GM12878 (cell line): ENCODE results near the gene STARD3. TPM values are rescaled to one million over a fixed set of nuclear protein-coding genes. Genes with fewer than 3 reads are reported as not detected.
A peak's percentile ranks its signal among the peaks of the same experiment; 100 is the strongest.

Experiments used
- BCL11A ChIP-seq: IDR thresholded peaks from 2 replicates; pipeline ENCODE4 v1.6.1; 2011; ENCODE audit warnings: low read depth, low read length
- BRCA1 ChIP-seq: IDR thresholded peaks from 2 replicates; pipeline ENCODE4 v1.6.1; 2011; ENCODE audit warnings: low read depth, low read length, improper control_type of control experiment
- CREB1 ChIP-seq: IDR thresholded peaks from 2 replicates; pipeline ENCODE4 v1.6.1; 2012; ENCODE audit warnings: low read depth, mild to moderate bottlenecking, inconsistent platforms
- CTCF ChIP-seq, 3 experiments: IDR thresholded peaks in 2 of 3; conservative IDR thresholded peaks in 1 of 3; 2 replicates each; pipeline ENCODE4 v1.5.1; 2011; ENCODE audit warnings: low read depth in 3 of 3, low read length in 3 of 3, mild to moderate bottlenecking in 3 of 3, control low read depth in 2 of 3, moderate library complexity in 2 of 3, inconsistent platforms in 1 of 3, mixed read lengths in 1 of 3; ENCODE audit not compliant: control insufficient read depth in 2 of 3, insufficient read depth in 1 of 3; ENCODE audit errors: extremely low read depth in 1 of 3
- CUX1 ChIP-seq: IDR thresholded peaks from 2 replicates; pipeline ENCODE4 v1.6.1; 2012; ENCODE audit warnings: improper control_type of control experiment, low read depth, low read length; ENCODE audit not compliant: insufficient replicate concordance
- DPF2 ChIP-seq: fragments of 450-650 bp; IDR thresholded peaks from 2 replicates; pipeline ENCODE4 v1.6.1; 2017; ENCODE audit warnings: mild to moderate bottlenecking
- EP300 ChIP-seq, 2 experiments: fragments of 150-350 bp in 1 of 2; IDR thresholded peaks; 2 replicates each; pipeline ENCODE4 v1.6.1; 2011 to 2012; ENCODE audit warnings: low read depth in 2 of 2, low read length in 2 of 2, borderline replicate concordance in 1 of 2, improper control_type of control experiment in 1 of 2, inconsistent platforms in 1 of 2; ENCODE audit not compliant: control insufficient read depth in 1 of 2
- GATAD2B ChIP-seq: fragments of 450-650 bp; conservative IDR thresholded peaks from 2 replicates; pipeline ENCODE4 v1.6.1; 2017; ENCODE audit warnings: low read depth, mild to moderate bottlenecking, moderate library complexity
- HDGF ChIP-seq: fragments of 450-650 bp; IDR thresholded peaks from 2 replicates; pipeline ENCODE4 v1.6.1; 2016; ENCODE audit warnings: antibody characterized with exemption
- IKZF1 ChIP-seq: fragments of 450-650 bp; conservative IDR thresholded peaks from 2 replicates; pipeline ENCODE4 v1.6.1; 2017; ENCODE audit warnings: antibody characterized with exemption, mild to moderate bottlenecking
- MTA2 ChIP-seq: fragments of 450-650 bp; IDR thresholded peaks from 2 replicates; pipeline ENCODE4 v1.6.1; 2016; ENCODE audit warnings: low read depth, mild to moderate bottlenecking, moderate library complexity
- RELB ChIP-seq: fragments of 450-650 bp; IDR thresholded peaks from 2 replicates; pipeline ENCODE4 v1.6.1; 2017; ENCODE audit warnings: low read depth, mild to moderate bottlenecking, moderate library complexity
- RUNX3 ChIP-seq: IDR thresholded peaks from 2 replicates; pipeline ENCODE4 v1.6.1; 2012; ENCODE audit warnings: low read length, inconsistent platforms
- SMAD1 ChIP-seq: fragments of 450-650 bp; IDR thresholded peaks from 2 replicates; pipeline ENCODE4 v1.6.1; 2018; ENCODE audit warnings: mild to moderate bottlenecking, low read depth; ENCODE audit not compliant: partially characterized antibody
- SMAD5 ChIP-seq: IDR thresholded peaks from 2 replicates; pipeline ENCODE4 v1.6.1; 2016; ENCODE audit warnings: antibody characterized with exemption, low read depth
- ZNF217 ChIP-seq: fragments of 450-650 bp; IDR thresholded peaks from 2 replicates; pipeline ENCODE4 v1.6.1; 2017; ENCODE audit warnings: antibody characterized with exemption, mild to moderate bottlenecking
- polyA plus RNA-seq, 11 experiments: library from polyadenylated mRNA; depleted of rRNA in 4 of 11; unstranded in 6 of 11; stranded (reverse) in 5 of 11; fragments of >200 nt; fragmentation: Nextera tagmentation in 4 of 11; fragmentation: Illumina TruSeq in 1 of 11; extraction: Ambion mirVana in 4 of 11; extraction: Trizol in 1 of 11; gene quantifications; 1 replicate in 1 of 11; 2 replicates in 10 of 11; pipeline versions ENCODE4 v1.2.1 to v1.2.3, GENCODE V29; 2011 to 2016; ENCODE audit warnings: inconsistent platforms in 2 of 11, missing spikeins in 2 of 11, low read depth in 1 of 11
- total RNA-seq, 4 experiments: library from RNA; depleted of rRNA in 3 of 4; stranded (reverse); fragments of >200 nt in 3 of 4; fragmentation: Illumina TruSeq in 1 of 4; extraction: Trizol in 1 of 4; gene quantifications; 2 replicates each; pipeline versions ENCODE4 v1.2.1 to v1.2.3, GENCODE V29; 2013 to 2021
- TF ChIP-seq, protein P1 (sequence below): fragments of 450-650 bp; IDR thresholded peaks from 2 replicates; pipeline ENCODE4 v1.6.1; 2017; ENCODE audit warnings: mild to moderate bottlenecking, moderate library complexity

STARD3 gene
- total and polyA plus RNA-seq, 10 of the 15 experiments (the other 5 are each of a cell fraction or from before 2014, with no cell fraction given): 0.08 to 62.7 (median 27.5) TPM

DNA sequence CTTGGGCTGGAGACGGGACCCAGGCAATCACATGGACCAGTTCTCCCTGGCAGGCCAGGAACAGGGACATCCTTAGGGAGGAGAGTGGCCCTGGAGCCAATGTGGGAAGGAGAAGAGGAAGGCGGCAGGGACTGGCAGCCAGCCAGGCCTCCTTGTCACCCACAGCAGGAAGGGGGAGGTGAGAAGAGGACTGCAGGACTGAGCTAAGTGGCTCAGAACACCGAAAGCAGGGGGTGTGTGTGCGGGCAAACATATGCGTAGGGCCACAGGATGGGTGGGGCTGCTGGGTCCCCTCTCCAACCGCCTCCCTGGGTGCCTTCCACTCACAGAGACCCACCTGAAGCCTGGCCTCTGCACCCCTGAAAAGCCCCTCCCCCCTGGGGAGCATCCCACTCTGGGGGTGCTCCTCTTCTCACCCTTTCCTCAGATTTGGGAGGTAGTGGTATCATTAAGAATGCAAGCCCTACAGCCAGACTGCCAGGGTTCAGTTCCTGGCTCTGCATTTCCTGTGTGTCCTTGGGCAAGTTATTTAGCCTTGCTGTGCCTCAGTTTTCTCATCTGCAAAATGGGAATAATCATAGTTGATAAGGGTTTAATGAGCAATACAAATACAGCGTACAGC is 39.4 kb downstream of the STARD3 start (continued):
- TF ChIP-seq, protein P1, sequence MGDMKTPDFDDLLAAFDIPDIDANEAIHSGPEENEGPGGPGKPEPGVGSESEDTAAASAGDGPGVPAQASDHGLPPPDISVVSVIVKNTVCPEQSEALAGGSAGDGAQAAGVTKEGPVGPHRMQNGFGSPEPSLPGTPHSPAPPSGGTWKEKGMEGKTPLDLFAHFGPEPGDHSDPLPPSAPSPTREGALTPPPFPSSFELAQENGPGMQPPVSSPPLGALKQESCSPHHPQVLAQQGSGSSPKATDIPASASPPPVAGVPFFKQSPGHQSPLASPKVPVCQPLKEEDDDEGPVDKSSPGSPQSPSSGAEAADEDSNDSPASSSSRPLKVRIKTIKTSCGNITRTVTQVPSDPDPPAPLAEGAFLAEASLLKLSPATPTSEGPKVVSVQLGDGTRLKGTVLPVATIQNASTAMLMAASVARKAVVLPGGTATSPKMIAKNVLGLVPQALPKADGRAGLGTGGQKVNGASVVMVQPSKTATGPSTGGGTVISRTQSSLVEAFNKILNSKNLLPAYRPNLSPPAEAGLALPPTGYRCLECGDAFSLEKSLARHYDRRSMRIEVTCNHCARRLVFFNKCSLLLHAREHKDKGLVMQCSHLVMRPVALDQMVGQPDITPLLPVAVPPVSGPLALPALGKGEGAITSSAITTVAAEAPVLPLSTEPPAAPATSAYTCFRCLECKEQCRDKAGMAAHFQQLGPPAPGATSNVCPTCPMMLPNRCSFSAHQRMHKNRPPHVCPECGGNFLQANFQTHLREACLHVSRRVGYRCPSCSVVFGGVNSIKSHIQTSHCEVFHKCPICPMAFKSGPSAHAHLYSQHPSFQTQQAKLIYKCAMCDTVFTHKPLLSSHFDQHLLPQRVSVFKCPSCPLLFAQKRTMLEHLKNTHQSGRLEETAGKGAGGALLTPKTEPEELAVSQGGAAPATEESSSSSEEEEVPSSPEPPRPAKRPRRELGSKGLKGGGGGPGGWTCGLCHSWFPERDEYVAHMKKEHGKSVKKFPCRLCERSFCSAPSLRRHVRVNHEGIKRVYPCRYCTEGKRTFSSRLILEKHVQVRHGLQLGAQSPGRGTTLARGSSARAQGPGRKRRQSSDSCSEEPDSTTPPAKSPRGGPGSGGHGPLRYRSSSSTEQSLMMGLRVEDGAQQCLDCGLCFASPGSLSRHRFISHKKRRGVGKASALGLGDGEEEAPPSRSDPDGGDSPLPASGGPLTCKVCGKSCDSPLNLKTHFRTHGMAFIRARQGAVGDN: 0 out of 2 replicates have a peak, but pooled peaks have one; percentile 45
- TF ChIP-seq BRCA1 (no peak), EP300 (IDR thresholded peaks at IDR 0.05; ENCODE audit: borderline replicate concordance in 1 of 2, control insufficient read depth in 1 of 2, low read depth in 2 of 2, low read length in 2 of 2) (0 out of 4 replicates have a peak, but pooled peaks of 1 of the 2 experiments have one; percentile 32), GATAD2B (0 out of 2 replicates have a peak, but pooled peaks have one; percentile 40), RELB (peak; percentile 64), CREB1 (no peak), CUX1 (no peak), SMAD1 (peak; percentile 92), RUNX3 (no peak), CTCF (IDR thresholded peaks at IDR 0.05 in 2 of 3, conservative IDR thresholded peaks at IDR 0.05 in 1 of 3; ENCODE audit: control insufficient read depth in 2 of 3, extremely low read depth in 1 of 3, insufficient read depth in 1 of 3, low read depth in 3 of 3, low read length in 3 of 3) (no peak), ZNF217 (peak; percentile 85; the same call in 1 of the 2 replicates), HDGF (peak; percentile 79), IKZF1 (peak; percentile 93), MTA2 (peak; percentile 32; the same call in 1 of the 2 replicates), DPF2 (peak; percentile 80), SMAD5 (no peak), BCL11A (0 out of 2 replicates have a peak, but pooled peaks have one; percentile 8)
